Measurements from ENCODE around the gene MALRD1.

GRCh38 chr10:19652750-19653149 lies 604.1 kb downstream of the MALRD1 start:
- TF ChIP-seq CTCF (IDR thresholded peaks at IDR 0.05; ENCODE audit: low read depth, low read length), result no peak
- TF ChIP-seq EZH2phosphoT487 (IDR thresholded peaks at IDR 0.05; ENCODE audit: low read depth), result no peak

Data from OCI-LY3 (cell line).